ENCODE results near the gene CCK.
"Not testable (repeated sequence)": the region's sequence is repeated elsewhere in the genome, so short reads cannot be mapped to it uniquely, and the experiment has no call there.

The CCK gene

GRCh38 chr3:42288385-42288784, 22.4 kb upstream of the CCK start:
- TF ChIP-seq CTCF (IDR thresholded peaks at IDR 0.05; ENCODE audit: borderline replicate concordance, control extremely low read depth, extremely low read depth, insufficient read depth, missing control alignments), result no peak
- DNase-seq (ENCODE audit: low spot score), result no peak
- in situ Hi-C loops (cut with MboI; ENCODE audit: low sequenced_read_pairs, unreplicated experiment), result no loop called here

GRCh38 chr3:42287423-42287822, 21.4 kb upstream of the CCK start:
- in situ Hi-C loops (cut with MboI; ENCODE audit: low sequenced_read_pairs, unreplicated experiment); DNase-seq (ENCODE audit: low spot score): not testable (repeated sequence)

- no peak for DNase-seq (ENCODE audit: low spot score)
These were observed 11.7 kb upstream of the CCK start for GRCh38 chr3:42277676-42278075.

GRCh38 chr3:42276141-42277132, 10.5 kb upstream of the CCK start:
- DNase-seq (ENCODE audit: low spot score), result peak; percentile 39
- TF ChIP-seq CTCF (IDR thresholded peaks at IDR 0.05; ENCODE audit: borderline replicate concordance, control extremely low read depth, extremely low read depth, insufficient read depth, missing control alignments), result no peak
- in situ Hi-C loops (cut with MboI; ENCODE audit: low sequenced_read_pairs, unreplicated experiment), result no loop called here

More at GRCh38 chr3:42277676-42278075, 11.7 kb upstream of the CCK start:
- in situ Hi-C loops (cut with MboI; ENCODE audit: low sequenced_read_pairs, unreplicated experiment), result no loop called here
- TF ChIP-seq CTCF (IDR thresholded peaks at IDR 0.05; ENCODE audit: borderline replicate concordance, control extremely low read depth, extremely low read depth, insufficient read depth, missing control alignments), result no peak

GRCh38 chr3:42275217-42275616, 9.2 kb upstream of the CCK start:
- DNase-seq (ENCODE audit: low spot score), result no peak
- TF ChIP-seq CTCF (IDR thresholded peaks at IDR 0.05; ENCODE audit: borderline replicate concordance, control extremely low read depth, extremely low read depth, insufficient read depth, missing control alignments), result no peak
- in situ Hi-C loops (cut with MboI; ENCODE audit: low sequenced_read_pairs, unreplicated experiment), result no loop called here

GRCh38 chr3:42274266-42274665, 8.3 kb upstream of the CCK start:
- TF ChIP-seq CTCF (IDR thresholded peaks at IDR 0.05; ENCODE audit: borderline replicate concordance, control extremely low read depth, extremely low read depth, insufficient read depth, missing control alignments), result no peak
- in situ Hi-C loops (cut with MboI; ENCODE audit: low sequenced_read_pairs, unreplicated experiment), result no loop called here
- DNase-seq (ENCODE audit: low spot score), result no peak

GRCh38 chr3:42273361-42273760, 7.4 kb upstream of the CCK start:
- TF ChIP-seq CTCF (IDR thresholded peaks at IDR 0.05; ENCODE audit: borderline replicate concordance, control extremely low read depth, extremely low read depth, insufficient read depth, missing control alignments), result no peak
- in situ Hi-C loops (cut with MboI; ENCODE audit: low sequenced_read_pairs, unreplicated experiment), result no loop called here
- no peak for DNase-seq (ENCODE audit: low spot score)

Measured in GM13976 (cell line).